AG04450 (cell line): ENCODE measurements around the gene SLIT1. TPM values are rescaled to one million over a fixed set of nuclear protein-coding genes. Genes with fewer than 3 reads are reported as not detected.

Source experiments
- CTCF ChIA-PET: fragments of 300-600, 350-600 bp; formaldehyde crosslinking; extraction: SDS; loops from one replicate; lab custom pipeline; 2022; ENCODE audit warnings: antibody characterized with exemption, inconsistent platforms; lab: Charles Lee
- POLR2A ChIA-PET: fragments of 350-600 bp; formaldehyde crosslinking; extraction: SDS; loops from one replicate; lab custom pipeline; 2021; ENCODE audit warnings: antibody characterized with exemption, inconsistent platforms; lab: Yijun Ruan, JAX
- DNase-seq: peaks from one replicate; pipeline ENCODE4 v3.0.0-alpha.2; 2011; ENCODE audit warnings: low read depth, low spot score
- H3K27ac ChIP-seq: one replicate; pipeline ENCODE4 v1.5.1; 2012; ENCODE audit warnings: low read depth, low read length, control low read depth
- H3K27me3 ChIP-seq: one replicate; pipeline ENCODE4 v1.6.0; 2012; ENCODE audit warnings: low read length; ENCODE audit not compliant: control insufficient read depth, insufficient read depth
- H3K4me3 ChIP-seq: 2 replicates; pipeline ENCODE4 v1.5.1; 2011; ENCODE audit warnings: mild to moderate bottlenecking, low read depth, low read length, control low read depth
- H3K9me3 ChIP-seq: 2 replicates; pipeline ENCODE4 v1.5.1; 2012; ENCODE audit warnings: low read length; ENCODE audit not compliant: control insufficient read depth, insufficient read depth
- polyA plus RNA-seq: library from polyadenylated mRNA; depleted of rRNA; stranded (reverse); fragments of >200 nt; gene quantifications from 2 replicates; pipeline ENCODE4 v1.2.3, GENCODE V29; 2011
- TF ChIP-seq, protein P1 (sequence below): IDR thresholded peaks from 2 replicates; pipeline ENCODE4 v1.5.1; 2011; ENCODE audit warnings: low read depth, low read length, control low read depth, inconsistent platforms

Gene SLIT1
- polyA plus RNA-seq, 1 experiment, result 0.01 TPM

DNA sequence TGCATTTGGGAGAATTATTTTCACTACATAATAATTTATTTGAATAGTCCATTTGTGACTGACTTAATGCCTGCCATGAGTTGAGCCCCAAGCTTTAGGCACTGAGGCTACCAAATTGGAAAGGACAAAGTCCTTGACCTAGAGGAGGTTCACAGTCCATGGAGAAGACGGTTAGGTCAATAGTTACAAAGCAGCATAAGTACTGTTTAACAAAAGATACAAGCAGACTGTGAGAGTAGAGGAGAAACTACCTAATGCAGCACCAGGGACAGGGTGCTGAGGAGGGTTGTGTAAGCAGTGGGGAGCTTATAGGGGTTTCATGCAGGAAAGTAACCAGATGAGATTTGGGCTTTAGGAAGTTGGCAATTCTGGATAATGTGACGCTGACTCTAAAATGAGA lies 214.4 kb downstream of the SLIT1 start:
- POLR2A ChIA-PET, result no interaction called here
- Histone ChIP-seq H3K27me3 (no peaks in the 10 kb centered on the region), H3K4me3 (no peak overlapping the region), H3K9me3 (no peaks in the 10 kb centered on the region), H3K27ac (no peak overlapping the region)
- CTCF ChIA-PET, result interaction anchor here (0.9 kb wide), 1 partner anchor 68 kb away, joined by 4 read pairs; no protein-coding TSS in a partner anchor
- TF ChIP-seq, protein P1, sequence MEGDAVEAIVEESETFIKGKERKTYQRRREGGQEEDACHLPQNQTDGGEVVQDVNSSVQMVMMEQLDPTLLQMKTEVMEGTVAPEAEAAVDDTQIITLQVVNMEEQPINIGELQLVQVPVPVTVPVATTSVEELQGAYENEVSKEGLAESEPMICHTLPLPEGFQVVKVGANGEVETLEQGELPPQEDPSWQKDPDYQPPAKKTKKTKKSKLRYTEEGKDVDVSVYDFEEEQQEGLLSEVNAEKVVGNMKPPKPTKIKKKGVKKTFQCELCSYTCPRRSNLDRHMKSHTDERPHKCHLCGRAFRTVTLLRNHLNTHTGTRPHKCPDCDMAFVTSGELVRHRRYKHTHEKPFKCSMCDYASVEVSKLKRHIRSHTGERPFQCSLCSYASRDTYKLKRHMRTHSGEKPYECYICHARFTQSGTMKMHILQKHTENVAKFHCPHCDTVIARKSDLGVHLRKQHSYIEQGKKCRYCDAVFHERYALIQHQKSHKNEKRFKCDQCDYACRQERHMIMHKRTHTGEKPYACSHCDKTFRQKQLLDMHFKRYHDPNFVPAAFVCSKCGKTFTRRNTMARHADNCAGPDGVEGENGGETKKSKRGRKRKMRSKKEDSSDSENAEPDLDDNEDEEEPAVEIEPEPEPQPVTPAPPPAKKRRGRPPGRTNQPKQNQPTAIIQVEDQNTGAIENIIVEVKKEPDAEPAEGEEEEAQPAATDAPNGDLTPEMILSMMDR, result no peak
- no peak for DNase-seq

DNA sequence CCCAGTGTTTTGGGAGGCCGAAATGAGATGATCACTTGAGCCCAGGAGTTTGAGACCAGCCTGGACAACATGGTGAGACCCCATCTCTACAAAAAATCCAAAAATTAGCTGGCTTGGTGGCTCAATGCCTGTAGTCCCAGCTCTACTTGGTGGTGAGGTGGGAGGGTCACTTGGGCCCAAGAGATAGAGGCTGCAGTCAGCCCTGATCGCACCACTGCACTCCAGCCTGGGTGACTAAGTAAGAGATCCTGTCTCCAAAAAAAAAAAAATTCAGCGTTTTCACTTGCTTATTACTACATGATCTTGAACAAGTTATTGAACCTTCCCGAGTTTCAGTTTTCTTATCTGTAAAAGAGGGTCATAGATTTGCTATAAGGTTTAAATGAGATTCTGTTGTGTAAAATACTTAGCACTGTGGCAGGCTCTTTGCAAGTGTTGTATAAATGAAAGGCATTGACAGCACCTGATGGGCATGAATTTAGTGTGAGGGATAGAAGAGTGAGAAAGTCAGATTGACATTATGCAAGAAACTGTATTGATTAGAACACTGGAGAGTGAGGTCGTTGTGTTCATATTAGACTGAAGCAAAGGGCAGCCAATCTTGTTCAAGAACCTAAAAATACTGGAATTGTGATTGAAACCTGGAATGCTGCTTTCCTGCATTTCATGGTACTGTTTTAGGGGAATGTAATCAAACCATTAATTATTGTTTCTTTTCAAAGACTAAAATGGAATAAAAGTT lies 216.9 kb downstream of the SLIT1 start:
- POLR2A ChIA-PET, result no interaction called here
- no peaks in the 10 kb centered on the region for H3K27me3 ChIP-seq
- DNase-seq, result no peak
- H3K4me3 ChIP-seq, result no peak overlapping the region
- TF ChIP-seq, protein P1, result no peak
- no peak overlapping the region for H3K27ac ChIP-seq
- H3K9me3 ChIP-seq, result no peaks in the 10 kb centered on the region
- CTCF ChIA-PET, result no interaction called here

DNA sequence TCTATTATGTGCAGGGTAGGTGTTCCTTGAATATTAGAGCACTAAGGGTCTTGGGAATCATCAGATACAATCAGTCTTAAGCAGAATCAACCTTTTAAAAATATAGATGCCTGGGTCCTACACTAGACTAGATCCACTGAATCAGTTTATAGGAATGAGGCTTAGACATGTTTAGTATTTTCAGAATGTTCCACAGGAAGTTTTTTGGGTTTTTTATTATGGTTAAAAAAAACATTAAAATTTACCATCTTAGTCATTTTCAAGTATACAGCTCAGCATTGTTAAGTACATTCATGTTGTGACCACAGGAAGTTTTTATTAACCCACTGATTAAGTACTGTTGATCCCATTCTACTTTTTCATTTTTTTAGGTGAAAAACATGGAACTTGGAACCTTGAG lies 217.9 kb downstream of the SLIT1 start:
- no peaks in the 10 kb centered on the region for H3K27me3 ChIP-seq
- no peak overlapping the region for H3K4me3 ChIP-seq
- TF ChIP-seq, protein P1, result no peak
- peak; percentile 16 for DNase-seq
- ChIA-PET POLR2A (no interaction called here), CTCF (no interaction called here)
- H3K27ac ChIP-seq, result no peak overlapping the region
- no peaks in the 10 kb centered on the region for H3K9me3 ChIP-seq

DNA sequence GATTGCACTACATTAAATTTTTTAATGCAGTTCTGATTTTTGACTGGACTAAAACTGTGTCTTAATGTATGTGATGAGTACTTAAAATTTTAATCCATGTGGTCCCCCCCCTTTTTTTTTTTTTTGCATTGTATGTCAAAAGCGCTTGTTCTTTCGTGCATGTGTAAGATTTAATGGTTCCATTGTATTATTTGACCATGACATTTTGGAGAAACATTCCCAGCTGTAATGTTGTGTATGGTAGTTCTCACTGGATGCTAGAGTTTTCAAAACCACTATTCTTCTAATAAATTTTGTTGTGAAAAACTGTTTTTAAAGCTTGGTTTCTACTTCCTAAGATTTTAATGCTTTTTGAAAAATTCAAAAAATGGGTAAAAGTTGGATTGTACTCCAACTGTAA lies 221.6 kb downstream of the SLIT1 start:
- H3K9me3 ChIP-seq, result no peaks in the 10 kb centered on the region
- TF ChIP-seq, protein P1, result no peak
- H3K27me3 ChIP-seq, result no peaks in the 10 kb centered on the region
- H3K27ac ChIP-seq, result no peak overlapping the region
- POLR2A ChIA-PET, result no interaction called here
- CTCF ChIA-PET, result no interaction called here
- H3K4me3 ChIP-seq, result no peak overlapping the region
- DNase-seq, result no peak

DNA sequence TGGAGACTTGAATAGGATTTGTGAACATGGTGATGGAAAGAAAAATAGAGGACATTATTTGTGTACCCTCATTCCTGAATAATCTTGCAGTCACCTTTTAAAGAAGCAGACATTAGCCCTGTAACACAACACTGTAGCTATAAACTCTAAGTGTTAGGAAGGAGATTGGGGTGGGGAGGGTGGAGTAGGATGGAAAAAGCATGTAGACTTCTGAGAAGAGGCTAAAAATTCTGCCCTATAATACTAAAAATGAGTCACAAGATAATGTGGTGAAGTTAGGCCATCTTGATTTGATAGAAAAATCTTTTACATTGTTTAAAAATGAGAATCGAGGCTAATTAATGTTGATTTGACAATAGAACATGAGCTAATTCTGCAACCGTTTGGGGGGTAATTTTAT lies 224.9 kb downstream of the SLIT1 start:
- Histone ChIP-seq H3K4me3 (no peak overlapping the region), H3K27ac (no peak overlapping the region), H3K9me3 (no peaks in the 10 kb centered on the region), H3K27me3 (no peaks in the 10 kb centered on the region)
- ChIA-PET CTCF (interaction anchor here (0.8 kb wide), 1 partner anchor 79 kb away, joined by 3 read pairs; no protein-coding TSS in a partner anchor), POLR2A (no interaction called here)
- no peak for DNase-seq
- TF ChIP-seq, protein P1, result no peak
